ENCODE data around the gene RIPPLY3. TPM values are rescaled to one million over a fixed set of nuclear protein-coding genes. Genes with fewer than 3 reads are reported as not detected.
A peak's percentile ranks its signal among the peaks of the same experiment; 100 is the strongest.

Gene RIPPLY3
- total and polyA plus RNA-seq, 11 donors = not detected

DNA sequence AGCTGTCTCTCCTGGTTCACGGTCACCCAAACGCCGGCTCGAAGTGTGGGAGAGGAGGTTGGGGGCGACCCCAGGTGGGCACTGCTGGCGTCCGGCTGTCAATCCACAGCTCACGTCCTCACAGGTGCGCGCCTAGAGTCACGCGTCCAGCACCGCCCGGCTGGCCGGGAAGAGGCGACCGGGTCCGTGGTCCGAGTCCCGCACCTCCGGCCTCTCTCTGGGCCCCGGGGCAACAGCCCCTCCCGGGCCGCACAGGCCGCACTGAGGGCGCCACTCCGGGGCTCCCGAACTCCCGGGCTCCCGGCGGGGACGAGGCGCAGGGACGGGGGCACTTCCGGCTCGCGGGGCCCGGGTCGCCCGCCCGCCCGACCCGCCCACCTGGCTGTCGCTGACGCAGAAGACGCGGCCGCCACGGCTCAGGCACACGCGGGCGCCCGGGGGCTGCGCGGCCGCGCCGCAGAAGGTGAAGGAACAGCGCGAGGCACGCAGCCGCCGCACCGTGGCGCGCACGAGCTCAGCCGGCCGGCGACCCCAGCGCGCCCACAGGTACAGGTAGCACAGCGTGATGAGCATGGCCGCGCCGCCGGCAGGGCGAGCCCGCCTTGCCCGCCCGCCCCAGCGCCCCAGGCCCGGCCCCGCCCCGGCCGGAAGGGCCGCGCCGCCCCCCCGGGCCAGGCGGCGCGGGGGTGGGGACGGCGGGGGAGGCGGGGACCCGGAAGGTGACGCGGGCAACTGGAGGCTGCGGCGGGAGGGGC lies 40.3 kb upstream of the RIPPLY3 start, which contains the start of gene HLCS:
HLCS (minus strand) TSS at position 604 of the 755 bp plus-strand sequence; CDS start at position 573, 31 bp downstream.
- no peaks in the 10 kb centered on the region for H3K27me3 ChIP-seq
- intact Hi-C loops (cut with DNase I) = no loop called here
- H3K4me3 ChIP-seq = peak within 1 kb of the TSS; percentile 61 to 95 (median 76)
- H3K4me1 ChIP-seq = peaks cover 0 to 17% (median 8%) of the 10 kb centered on the region in 12 donors
- H3K9me3 ChIP-seq = no peaks in the 10 kb centered on the region
- H3K36me3 ChIP-seq = peaks cover 0 to 4% (median under 1%) of the 10 kb centered on the region in 9 donors
- WGBS, 4 donors = 1 to 2% (median 1%) methylated on average over 33 to 101 of the region's 101 CpGs
- DNase-seq = peak; percentile 66 to 84 (median 71)
- peak within 1 kb of the TSS in 11 of 12 donors; percentile 61 to 87 (median 76) for H3K27ac ChIP-seq
- TF ChIP-seq CTCF (IDR thresholded peaks at IDR 0.05) = peak in 7 of 12 donors; percentile 12 to 47 (median 26)
- peak in 1 of 2 donors; percentile 59 for TF ChIP-seq POLR2A (IDR thresholded peaks at IDR 0.05)
- peak; percentile 43 to 91 (median 82) for ATAC-seq

- DNase-seq (peak in 1 of 5 donors; percentile 43), ATAC-seq (no peak)
- Histone ChIP-seq H3K27me3 (no peaks in the 10 kb centered on the region), H3K36me3 (no peaks in the 10 kb centered on the region), H3K4me3 (peak overlapping the region; percentile 29 to 95 (median 76)), H3K27ac (peak overlapping the region in 11 of 12 donors; percentile 26 to 87 (median 72)), H3K9me3 (no peaks in the 10 kb centered on the region), H3K4me1 (peaks cover 0 to 17% (median 8%) of the 10 kb centered on the region in 12 donors)
- intact Hi-C loops (cut with DNase I) = loop anchor here in 1 of 10 donors (1.0 kb wide), 1 partner anchor 22 kb away; no protein-coding TSS in a partner anchor
- WGBS, 4 donors = 15 to 32% (median 23%) methylated on average over 19 to 34 of the region's 34 CpGs
- TF ChIP-seq POLR2A (IDR thresholded peaks at IDR 0.05) = no peak
Observed at GRCh38 chr21:36966821-36967768, 39.4 kb upstream of the RIPPLY3 start.

DNA sequence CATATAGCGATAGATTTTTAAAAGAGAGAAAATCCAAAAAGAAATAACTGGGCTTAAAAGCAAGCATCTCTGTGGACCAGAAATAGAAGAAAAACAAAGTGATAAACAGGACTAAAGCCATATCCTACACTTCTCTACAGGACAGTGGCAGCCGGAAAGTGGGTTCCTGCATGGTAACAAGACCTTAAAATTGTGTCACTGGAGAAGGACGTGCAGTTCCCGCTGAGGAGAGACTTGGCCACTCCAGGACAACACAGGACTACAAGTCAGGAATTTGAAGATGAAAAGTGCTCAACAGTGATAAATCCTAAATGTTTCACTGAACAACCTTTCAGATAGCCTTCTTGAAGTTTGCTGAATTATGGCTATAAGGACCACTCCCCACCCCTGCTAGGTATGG lies 38.1 kb upstream of the RIPPLY3 start:
- no peak for TF ChIP-seq POLR2A (IDR thresholded peaks at IDR 0.05)
- TF ChIP-seq CTCF (IDR thresholded peaks at IDR 0.05) = no peak
- peaks cover 0 to 17% (median 8%) of the 10 kb centered on the region in 12 donors for H3K4me1 ChIP-seq
- WGBS, 4 donors = 68 to 89% (median 82%) methylated on average over 4 of the region's 4 CpGs
- no peaks in the 10 kb centered on the region for H3K27me3 ChIP-seq
- no peaks in the 10 kb centered on the region for H3K36me3 ChIP-seq
- intact Hi-C loops (cut with DNase I) = no loop called here
- no peak overlapping the region for H3K27ac ChIP-seq
- ATAC-seq (no peak), DNase-seq (no peak)
- no peak overlapping the region for H3K4me3 ChIP-seq
- no peaks in the 10 kb centered on the region for H3K9me3 ChIP-seq

- no peak overlapping the region for H3K4me3 ChIP-seq
- DNase-seq = no peak
- 88 to 97% (median 96%) methylated on average over 1 of the region's 1 CpG for WGBS, 4 donors
- intact Hi-C loops (cut with DNase I) = no loop called here
- H3K27me3 ChIP-seq = no peaks in the 10 kb centered on the region
- H3K9me3 ChIP-seq = no peaks in the 10 kb centered on the region
- no peaks in the 10 kb centered on the region for H3K36me3 ChIP-seq
- no peak overlapping the region for H3K27ac ChIP-seq
- ATAC-seq = no peak
- no peak for TF ChIP-seq POLR2A (IDR thresholded peaks at IDR 0.05)
- no peak for TF ChIP-seq CTCF (IDR thresholded peaks at IDR 0.05)
- H3K4me1 ChIP-seq = peaks cover 0 to 17% (median 8%) of the 10 kb centered on the region in 12 donors
Observed at GRCh38 chr21:36968976-36969375, 37.5 kb upstream of the RIPPLY3 start.
